ENCODE measurements around the gene TBC1D22A. TPM values are rescaled to one million over a fixed set of nuclear protein-coding genes. Genes with fewer than 3 reads are reported as not detected.

The TBC1D22A gene
- total and polyA plus RNA-seq, 2 experiments from 2014 or later: 15.3 to 19.8 TPM

DNA sequence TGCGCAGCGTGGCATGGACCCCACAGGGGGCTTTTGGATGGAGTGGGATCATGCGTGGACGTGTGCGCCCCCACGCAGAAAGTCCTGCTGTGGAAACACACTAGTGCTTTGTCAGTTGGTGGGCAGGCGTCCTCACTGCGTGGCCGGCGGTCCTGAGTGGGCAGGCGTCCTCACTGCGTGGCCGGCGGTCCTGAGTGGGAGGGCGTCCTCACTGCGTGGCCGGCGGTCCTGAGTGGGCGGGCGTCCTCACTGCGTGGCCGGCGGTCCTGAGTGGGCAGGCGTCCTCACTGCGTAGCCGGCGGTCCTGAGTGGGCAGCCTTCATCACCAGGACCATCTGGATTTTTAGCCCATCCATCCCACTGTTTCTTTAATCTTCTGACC is 205.9 kb downstream of the TBC1D22A start:
- over 99% methylated on average over 17 of the region's 27 CpGs for WGBS (ENCODE audit: low lambda C conversion rate, missing lambda C conversion rate)
- H3K4me3 ChIP-seq: no peak overlapping the region
- no peaks in the 10 kb centered on the region for H3K9me3 ChIP-seq (ENCODE audit: low read depth)
- TF ChIP-seq EZH2phosphoT487 (IDR thresholded peaks at IDR 0.05; ENCODE audit: low read depth, severe bottlenecking, unreplicated experiment) (no peak), CTCF (IDR thresholded peaks at IDR 0.05; ENCODE audit: poor library complexity) (no peak), EZH2 (IDR thresholded peaks at IDR 0.05; ENCODE audit: borderline replicate concordance) (no peak)
- H3K4me1 ChIP-seq (ENCODE audit: insufficient read depth): peaks cover 7% of the 10 kb centered on the region
- no peak for DNase-seq (ENCODE audit: low spot score)
- H3K36me3 ChIP-seq (replicated peaks; ENCODE audit: insufficient read depth, low read depth): no peaks in the 10 kb centered on the region
- no peak overlapping the region for H3K4me2 ChIP-seq
- no peak overlapping the region for H2AFZ ChIP-seq
- no peaks in the 10 kb centered on the region for H3K27me3 ChIP-seq
- no peaks in the 10 kb centered on the region for H4K20me1 ChIP-seq (ENCODE audit: insufficient read depth, poor library complexity, severe bottlenecking)
- H3K9me2 ChIP-seq (replicated peaks; ENCODE audit: insufficient read depth): no peaks in the 10 kb centered on the region
- H3K27ac ChIP-seq: no peak overlapping the region
- H3K79me2 ChIP-seq: no peaks in the 10 kb centered on the region

DNA sequence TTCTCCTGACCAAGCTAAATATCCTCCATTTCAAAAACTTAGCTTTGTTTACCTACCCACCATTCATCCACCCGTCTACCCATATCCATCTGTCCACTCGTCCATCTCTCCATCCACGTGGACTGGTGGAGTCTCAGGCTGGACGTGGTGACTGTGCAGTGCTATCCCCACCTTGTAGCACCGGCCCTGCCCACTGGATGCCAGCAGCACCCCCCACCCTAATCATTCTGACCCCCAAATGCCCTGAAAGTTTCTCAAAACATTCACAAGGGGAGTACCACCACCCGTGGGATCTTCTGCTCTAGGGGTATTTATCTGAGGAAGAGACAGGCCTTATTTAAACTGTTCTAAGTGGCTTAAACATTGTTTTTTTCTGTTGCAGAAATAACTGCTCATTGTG is 206.4 kb downstream of the TBC1D22A start:
- no peaks in the 10 kb centered on the region for H3K27me3 ChIP-seq
- no peaks in the 10 kb centered on the region for H3K36me3 ChIP-seq (replicated peaks; ENCODE audit: insufficient read depth, low read depth)
- no peaks in the 10 kb centered on the region for H3K79me2 ChIP-seq
- no peak overlapping the region for H3K4me3 ChIP-seq
- no peaks in the 10 kb centered on the region for H4K20me1 ChIP-seq (ENCODE audit: insufficient read depth, poor library complexity, severe bottlenecking)
- no peaks in the 10 kb centered on the region for H3K9me2 ChIP-seq (replicated peaks; ENCODE audit: insufficient read depth)
- no peak overlapping the region for H2AFZ ChIP-seq
- no peaks in the 10 kb centered on the region for H3K9me3 ChIP-seq (ENCODE audit: low read depth)
- no peak overlapping the region for H3K27ac ChIP-seq
- WGBS (ENCODE audit: low lambda C conversion rate, missing lambda C conversion rate): 90% methylated on average over 6 of the region's 6 CpGs
- peaks cover 7% of the 10 kb centered on the region for H3K4me1 ChIP-seq (ENCODE audit: insufficient read depth)
- no peak overlapping the region for H3K4me2 ChIP-seq
- DNase-seq (ENCODE audit: low spot score): no peak
- TF ChIP-seq CTCF (IDR thresholded peaks at IDR 0.05; ENCODE audit: poor library complexity) (no peak), EZH2 (IDR thresholded peaks at IDR 0.05; ENCODE audit: borderline replicate concordance) (no peak), EZH2phosphoT487 (IDR thresholded peaks at IDR 0.05; ENCODE audit: low read depth, severe bottlenecking, unreplicated experiment) (no peak)

DNA sequence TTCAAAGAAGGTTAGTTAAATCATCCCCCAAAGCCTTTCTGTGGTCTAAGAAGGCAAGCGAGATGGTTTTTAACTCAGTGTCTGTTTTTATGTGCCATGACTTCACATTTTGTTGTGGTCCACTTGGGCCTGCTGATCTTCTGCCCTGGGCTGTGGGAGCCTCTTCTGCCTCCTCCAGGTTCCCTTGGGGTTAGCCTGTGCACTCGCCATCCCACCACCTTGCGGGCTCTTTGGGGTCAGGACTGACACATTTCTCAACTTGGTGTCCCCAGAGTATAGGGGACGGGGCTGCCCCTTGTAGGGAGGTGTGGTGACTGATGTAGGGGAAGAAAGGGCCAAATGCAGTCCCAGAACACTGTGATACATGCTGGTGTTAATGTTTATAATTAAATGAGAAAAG is 207.0 kb downstream of the TBC1D22A start:
- no peaks in the 10 kb centered on the region for H3K36me3 ChIP-seq (replicated peaks; ENCODE audit: insufficient read depth, low read depth)
- H3K4me1 ChIP-seq (ENCODE audit: insufficient read depth): peaks cover 7% of the 10 kb centered on the region
- no peak overlapping the region for H3K4me2 ChIP-seq
- no peak overlapping the region for H3K27ac ChIP-seq
- H3K9me2 ChIP-seq (replicated peaks; ENCODE audit: insufficient read depth): no peaks in the 10 kb centered on the region
- no peaks in the 10 kb centered on the region for H3K27me3 ChIP-seq
- no peak overlapping the region for H3K4me3 ChIP-seq
- H4K20me1 ChIP-seq (ENCODE audit: insufficient read depth, poor library complexity, severe bottlenecking): no peaks in the 10 kb centered on the region
- no peak for TF ChIP-seq EZH2phosphoT487 (IDR thresholded peaks at IDR 0.05; ENCODE audit: low read depth, severe bottlenecking, unreplicated experiment)
- TF ChIP-seq CTCF (IDR thresholded peaks at IDR 0.05; ENCODE audit: poor library complexity): no peak
- TF ChIP-seq EZH2 (IDR thresholded peaks at IDR 0.05; ENCODE audit: borderline replicate concordance): no peak
- no peak for DNase-seq (ENCODE audit: low spot score)
- no peaks in the 10 kb centered on the region for H3K9me3 ChIP-seq (ENCODE audit: low read depth)
- H2AFZ ChIP-seq: no peak overlapping the region
- WGBS (ENCODE audit: low lambda C conversion rate, missing lambda C conversion rate): 98% methylated on average over 4 of the region's 4 CpGs
- H3K79me2 ChIP-seq: no peaks in the 10 kb centered on the region

DNA sequence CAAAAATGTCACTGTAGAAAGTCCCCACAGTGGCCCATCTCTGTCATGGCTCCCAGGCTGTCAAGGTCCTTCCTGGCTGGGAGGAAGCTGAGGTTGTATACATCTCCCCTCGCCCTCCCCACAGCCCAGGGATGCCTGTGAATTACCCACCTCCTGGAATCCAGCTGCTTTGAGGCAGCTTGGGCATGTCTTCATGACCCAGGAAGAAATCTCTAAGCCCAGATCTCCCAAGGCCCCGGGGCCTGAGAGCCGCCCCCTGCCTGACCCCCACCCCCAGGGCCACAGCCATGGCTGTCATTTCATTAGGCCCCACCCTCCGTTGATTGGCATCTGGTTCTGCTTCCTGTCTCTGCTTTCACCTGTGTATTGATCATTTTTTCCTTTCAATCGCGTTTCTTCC is 207.5 kb downstream of the TBC1D22A start:
- H3K79me2 ChIP-seq: no peaks in the 10 kb centered on the region
- TF ChIP-seq EZH2 (IDR thresholded peaks at IDR 0.05; ENCODE audit: borderline replicate concordance): no peak
- TF ChIP-seq CTCF (IDR thresholded peaks at IDR 0.05; ENCODE audit: poor library complexity): no peak
- TF ChIP-seq EZH2phosphoT487 (IDR thresholded peaks at IDR 0.05; ENCODE audit: low read depth, severe bottlenecking, unreplicated experiment): no peak
- no peak overlapping the region for H3K4me2 ChIP-seq
- H3K4me1 ChIP-seq (ENCODE audit: insufficient read depth): peaks cover 7% of the 10 kb centered on the region
- H3K27ac ChIP-seq: no peak overlapping the region
- H4K20me1 ChIP-seq (ENCODE audit: insufficient read depth, poor library complexity, severe bottlenecking): no peaks in the 10 kb centered on the region
- H3K9me3 ChIP-seq (ENCODE audit: low read depth): no peaks in the 10 kb centered on the region
- no peaks in the 10 kb centered on the region for H3K36me3 ChIP-seq (replicated peaks; ENCODE audit: insufficient read depth, low read depth)
- H3K27me3 ChIP-seq: no peaks in the 10 kb centered on the region
- no peak overlapping the region for H3K4me3 ChIP-seq
- no peaks in the 10 kb centered on the region for H3K9me2 ChIP-seq (replicated peaks; ENCODE audit: insufficient read depth)
- 88% methylated on average over 6 of the region's 6 CpGs for WGBS (ENCODE audit: low lambda C conversion rate, missing lambda C conversion rate)
- H2AFZ ChIP-seq: no peak overlapping the region
- no peak for DNase-seq (ENCODE audit: low spot score)
